GM12878 (cell line): Measurements from ENCODE around the gene CNTD1. TPM values are rescaled to one million over a fixed set of nuclear protein-coding genes. Genes with fewer than 3 reads are reported as not detected.

Experiments used
- ATAC-seq: fragments of 200-7000 bp; cut with Tn5 transposase; 3 replicates; pipeline ENCODE4 v1.9.1; 2020; ENCODE audit warnings: mild to moderate bottlenecking, moderate library complexity
- BruUV-seq: library from RNA; stranded (reverse); fragments of 400-500 nt; replicated peaks from 2 replicates; lab custom pipeline; 2021; lab: Mats Ljungman, UMichigan
- CTCF ChIA-PET: fragments of 300-600 bp; sonication (Branson Sonifier 250); formaldehyde crosslinking; extraction: SDS; loops from one replicate; lab custom pipeline; 2021; ENCODE audit warnings: inconsistent platforms; lab: Yijun Ruan, JAX
- POLR2A ChIA-PET: fragments of 350-600 bp; formaldehyde crosslinking; extraction: SDS; loops from one replicate; lab custom pipeline; 2021; ENCODE audit warnings: inconsistent platforms; lab: Charles Lee
- RAD21 ChIA-PET: fragments of 300-600 bp; sonication (Branson Sonifier 250); formaldehyde crosslinking; loops from one replicate; lab custom pipeline; 2023; ENCODE audit warnings: antibody characterized with exemption; ENCODE audit not compliant: unreplicated experiment; lab: Charles Lee
- SMC1A ChIA-PET: fragments of 300-600 bp; sonication (Branson Sonifier 250); formaldehyde crosslinking; loops from one replicate; lab custom pipeline; 2023; ENCODE audit not compliant: unreplicated experiment, uncharacterized antibody; lab: Charles Lee
- DNase-seq: peaks from one replicate; pipeline ENCODE4 v3.0.0-alpha.2; 2011; ENCODE audit warnings: low read depth, low spot score
- FAIRE-seq: peaks from 3 replicates; lab custom pipeline; 2011; peaks lifted over from hg19 to GRCh38; lab: Jason Lieb, UNC
- H2AFZ ChIP-seq: 2 replicates; pipeline ENCODE4 v1.6.0; 2011; ENCODE audit warnings: low read depth, low read length, control low read depth; ENCODE audit not compliant: control insufficient read depth
- H3K27ac ChIP-seq: 2 replicates; pipeline ENCODE4 v1.5.1; 2011; ENCODE audit warnings: control low read depth; ENCODE audit not compliant: control insufficient read depth, insufficient read depth
- H3K27me3 ChIP-seq, 2 experiments: replicated peaks in 1 of 2; 2 replicates each; pipeline versions ENCODE4 v1.6.0 to v1.6.1; 2011; ENCODE audit warnings: low read length in 1 of 2; ENCODE audit not compliant: control insufficient read depth in 2 of 2, insufficient read depth in 2 of 2
- H3K36me3 ChIP-seq, 2 experiments: 2 replicates each; pipeline ENCODE4 v1.5.1; 2011; ENCODE audit warnings: low read length in 1 of 2; ENCODE audit not compliant: control insufficient read depth in 2 of 2, insufficient read depth in 2 of 2
- H3K4me1 ChIP-seq: 2 replicates; pipeline ENCODE4 v1.6.1; 2011; ENCODE audit warnings: mild to moderate bottlenecking, low read length, moderate library complexity, mixed read lengths; ENCODE audit not compliant: control insufficient read depth, insufficient read depth
- H3K4me2 ChIP-seq: 2 replicates; pipeline ENCODE4 v1.6.0; 2011; ENCODE audit warnings: control low read depth; ENCODE audit not compliant: control insufficient read depth, insufficient read depth
- H3K4me3 ChIP-seq: fragments of 200-600 bp; sonication (generic); 2 replicates; pipeline ENCODE4 v1.5.1; 2016
- H3K79me2 ChIP-seq: 2 replicates; pipeline ENCODE4 v1.6.0; 2011; ENCODE audit warnings: low read length; ENCODE audit not compliant: control insufficient read depth, insufficient read depth
- H3K9ac ChIP-seq: 2 replicates; pipeline ENCODE4 v1.8.0; 2011; ENCODE audit warnings: low read length, control low read depth, mixed read lengths; ENCODE audit not compliant: control insufficient read depth, insufficient read depth
- H3K9me3 ChIP-seq: replicated peaks from 3 replicates; pipeline ENCODE4 v1.5.1; 2011; ENCODE audit warnings: mild to moderate bottlenecking, low read length; ENCODE audit not compliant: control insufficient read depth, insufficient read depth
- H4K20me1 ChIP-seq: 2 replicates; pipeline ENCODE4 v1.6.0; 2011; ENCODE audit not compliant: control insufficient read depth, insufficient read depth
- ATF7 ChIP-seq: fragments of 450-650 bp; IDR thresholded peaks from 2 replicates; pipeline ENCODE4 v1.6.1; 2016; ENCODE audit warnings: low read depth, mild to moderate bottlenecking
- KDM1A ChIP-seq: fragments of 200-600 bp; sonication (generic); IDR thresholded peaks from 2 replicates; pipeline ENCODE4 v1.6.1; 2016; ENCODE audit warnings: borderline replicate concordance
- MYB ChIP-seq: fragments of 150-350 bp; IDR thresholded peaks from 2 replicates; pipeline ENCODE4 v1.6.1; 2014; ENCODE audit warnings: mild to moderate bottlenecking, low read depth, low read length, borderline replicate concordance
- POLR2AphosphoS5 ChIP-seq: IDR thresholded peaks from 2 replicates; pipeline ENCODE4 v1.6.1; 2011; ENCODE audit warnings: mild to moderate bottlenecking, low read length, inconsistent platforms
- RAD21 ChIP-seq: IDR thresholded peaks from 2 replicates; pipeline ENCODE4 v1.6.1; 2011; ENCODE audit warnings: mild to moderate bottlenecking, low read depth, low read length, moderate library complexity; ENCODE audit not compliant: insufficient read depth
- SMAD5 ChIP-seq: IDR thresholded peaks from 2 replicates; pipeline ENCODE4 v1.6.1; 2016; ENCODE audit warnings: antibody characterized with exemption, low read depth
- SMARCA5 ChIP-seq: fragments of 450-650 bp; IDR thresholded peaks from 2 replicates; pipeline ENCODE4 v1.6.1; 2017; ENCODE audit warnings: mild to moderate bottlenecking
- SMC3 ChIP-seq: IDR thresholded peaks from 2 replicates; pipeline ENCODE4 v1.6.1; 2011; ENCODE audit warnings: low read length, improper control_type of control experiment, borderline replicate concordance
- TAF1 ChIP-seq: IDR thresholded peaks from 2 replicates; pipeline ENCODE4 v1.6.1; 2011; ENCODE audit warnings: mild to moderate bottlenecking, low read depth, low read length, borderline replicate concordance
- YY1 ChIP-seq: IDR thresholded peaks from 2 replicates; pipeline ENCODE4 v1.6.1; 2011; ENCODE audit warnings: low read depth, mild to moderate bottlenecking, low read length
- WGBS: methylation state at CpG from one replicate; pipeline ENCODE4 v1.1.6; 2016; ENCODE audit warnings: low lambda C conversion rate; ENCODE audit not compliant: insufficient replicate concordance, insufficient coverage; ENCODE audit errors: missing lambda C conversion rate; 5-methylcytosine and 5-hydroxymethylcytosine counted together
- in situ Hi-C: fragments of 300-500 bp; cut with MboI; formaldehyde crosslinking; loops from 9 replicates; pipeline ENCODE4 v1.14.3; 2018; ENCODE audit warnings: mixed read lengths
- intact Hi-C: fragments of 100-400 bp; cut with micrococcal nuclease; formaldehyde crosslinking; loops from one replicate; pipeline ENCODE4 v1.14.2; 2022; ENCODE audit not compliant: unreplicated experiment
- polyA plus RNA-seq, 11 experiments: library from polyadenylated mRNA; depleted of rRNA in 4 of 11; unstranded in 6 of 11; stranded (reverse) in 5 of 11; fragments of >200 nt; fragmentation: Nextera tagmentation in 4 of 11; fragmentation: Illumina TruSeq in 1 of 11; extraction: Ambion mirVana in 4 of 11; extraction: Trizol in 1 of 11; gene quantifications; 1 replicate in 1 of 11; 2 replicates in 10 of 11; pipeline versions ENCODE4 v1.2.1 to v1.2.3, GENCODE V29; 2011 to 2016; ENCODE audit warnings: inconsistent platforms in 2 of 11, missing spikeins in 2 of 11, low read depth in 1 of 11
- total RNA-seq, 4 experiments: library from RNA; depleted of rRNA in 3 of 4; stranded (reverse); fragments of >200 nt in 3 of 4; fragmentation: Illumina TruSeq in 1 of 4; extraction: Trizol in 1 of 4; gene quantifications; 2 replicates each; pipeline versions ENCODE4 v1.2.1 to v1.2.3, GENCODE V29; 2013 to 2021
- TF ChIP-seq, protein P1 (sequence below): IDR thresholded peaks from 2 replicates; pipeline ENCODE4 v1.6.1; 2012; ENCODE audit warnings: low read length, inconsistent platforms
- TF ChIP-seq, protein P2 (sequence below): IDR thresholded peaks from 2 replicates; pipeline ENCODE4 v1.6.1; 2011; ENCODE audit warnings: mild to moderate bottlenecking, low read depth, low read length, moderate library complexity; ENCODE audit not compliant: insufficient replicate concordance
- TF ChIP-seq, protein P3 (sequence below): fragments of 450-650 bp; IDR thresholded peaks from 2 replicates; pipeline ENCODE4 v1.6.1; 2018; ENCODE audit warnings: mild to moderate bottlenecking, low read depth, moderate library complexity; ENCODE audit not compliant: partially characterized antibody

The CNTD1 gene
- total and polyA plus RNA-seq, 10 of the 15 experiments (the other 5 are each of a cell fraction or from before 2014, with no cell fraction given): 0.06 to 1.5 (median 1.1) TPM; not detected in 4

DNA sequence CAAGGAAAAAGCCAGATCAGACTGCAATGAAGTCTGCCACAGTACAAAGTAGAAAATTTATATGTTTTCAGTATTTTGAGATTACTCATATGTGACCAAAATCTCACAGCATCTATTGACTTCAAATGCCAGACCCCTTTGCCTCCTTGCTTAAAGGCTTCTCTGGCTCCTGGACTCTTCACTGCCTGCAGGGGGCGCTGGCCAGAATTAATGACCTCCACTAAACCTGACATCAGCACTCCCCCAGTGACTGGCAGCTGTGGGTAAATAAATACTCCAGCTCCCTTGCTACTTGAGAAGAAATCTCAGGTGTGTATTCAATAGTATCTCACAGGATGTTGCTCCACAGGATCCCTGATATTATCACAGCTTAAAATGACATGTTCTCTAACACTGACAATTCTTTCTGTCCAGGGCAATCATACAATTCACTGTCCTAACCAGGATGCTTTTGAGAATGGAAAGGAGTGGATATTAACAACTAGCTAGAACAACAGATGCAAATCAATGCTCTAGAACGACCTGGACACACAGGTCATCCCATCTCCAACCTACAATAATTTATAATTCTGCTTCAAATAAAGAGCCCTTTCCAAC lies 21.4 kb downstream of the CNTD1 start (continued):
- TF ChIP-seq ATF7 (0 out of 2 replicates have a peak, but pooled peaks have one; percentile 12), SMAD5 (no peak), YY1 (0 out of 2 replicates have a peak, but pooled peaks have one; percentile 53), SMARCA5 (no peak), TAF1 (no peak), RAD21 (peak; percentile 31; the same call in 1 of the 2 replicates), SMC3 (peak; percentile 47; the same call in 1 of the 2 replicates), KDM1A (no peak)
- TF ChIP-seq, protein P1, sequence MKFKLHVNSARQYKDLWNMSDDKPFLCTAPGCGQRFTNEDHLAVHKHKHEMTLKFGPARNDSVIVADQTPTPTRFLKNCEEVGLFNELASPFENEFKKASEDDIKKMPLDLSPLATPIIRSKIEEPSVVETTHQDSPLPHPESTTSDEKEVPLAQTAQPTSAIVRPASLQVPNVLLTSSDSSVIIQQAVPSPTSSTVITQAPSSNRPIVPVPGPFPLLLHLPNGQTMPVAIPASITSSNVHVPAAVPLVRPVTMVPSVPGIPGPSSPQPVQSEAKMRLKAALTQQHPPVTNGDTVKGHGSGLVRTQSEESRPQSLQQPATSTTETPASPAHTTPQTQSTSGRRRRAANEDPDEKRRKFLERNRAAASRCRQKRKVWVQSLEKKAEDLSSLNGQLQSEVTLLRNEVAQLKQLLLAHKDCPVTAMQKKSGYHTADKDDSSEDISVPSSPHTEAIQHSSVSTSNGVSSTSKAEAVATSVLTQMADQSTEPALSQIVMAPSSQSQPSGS: 0 out of 2 replicates have a peak, but pooled peaks have one; percentile 29
- TF ChIP-seq, protein P2, sequence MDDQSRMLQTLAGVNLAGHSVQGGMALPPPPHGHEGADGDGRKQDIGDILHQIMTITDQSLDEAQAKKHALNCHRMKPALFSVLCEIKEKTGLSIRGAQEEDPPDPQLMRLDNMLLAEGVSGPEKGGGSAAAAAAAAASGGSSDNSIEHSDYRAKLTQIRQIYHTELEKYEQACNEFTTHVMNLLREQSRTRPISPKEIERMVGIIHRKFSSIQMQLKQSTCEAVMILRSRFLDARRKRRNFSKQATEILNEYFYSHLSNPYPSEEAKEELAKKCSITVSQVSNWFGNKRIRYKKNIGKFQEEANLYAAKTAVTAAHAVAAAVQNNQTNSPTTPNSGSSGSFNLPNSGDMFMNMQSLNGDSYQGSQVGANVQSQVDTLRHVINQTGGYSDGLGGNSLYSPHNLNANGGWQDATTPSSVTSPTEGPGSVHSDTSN: peak; percentile 76

DNA sequence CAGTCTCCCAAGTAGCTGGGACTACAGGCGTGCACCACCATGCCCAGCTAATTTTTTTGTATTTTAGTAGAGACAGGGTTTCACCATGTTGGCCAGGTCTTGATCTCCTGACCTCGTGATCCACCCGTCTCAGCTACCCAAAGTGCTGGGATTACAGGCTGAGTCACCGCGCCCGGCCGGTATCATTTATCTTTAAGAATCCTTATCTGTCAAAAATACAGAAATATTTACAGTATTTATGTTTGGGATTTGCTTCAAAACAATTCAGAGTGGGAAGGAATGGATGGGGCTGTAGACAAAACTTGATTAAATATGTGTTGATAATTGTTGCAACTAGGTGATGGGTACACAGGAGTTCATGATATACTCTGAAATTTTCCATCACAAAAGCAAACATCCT lies 22.5 kb downstream of the CNTD1 start:
- WGBS: 97% methylated on average over 7 of the region's 7 CpGs
- TSS peak; percentile 33 for BruUV-seq
- peaks cover 20% of the 10 kb centered on the region for H3K79me2 ChIP-seq
- ATAC-seq (no peak), DNase-seq (no peak), FAIRE-seq (no peak)
- no peaks in the 10 kb centered on the region for H3K9me3 ChIP-seq
- H3K4me2 ChIP-seq: no peak overlapping the region
- H3K27me3 ChIP-seq: no peaks in the 10 kb centered on the region
- POLR2A ChIA-PET: no interaction called here
- RAD21 ChIA-PET: interaction anchor here (1.1 to 1.6 kb wide), 3 partner anchors 58 to 177 kb away, joined by 4 to 6 read pairs (median 4); partner anchors contain the start of gene RPL27
- in situ Hi-C loops: no loop called here
- H3K4me1 ChIP-seq: peaks cover 6% of the 10 kb centered on the region; the same call in 1 of the 2 replicates
- peaks cover 6 to 18% of the 10 kb centered on the region in 2 experiments for H3K36me3 ChIP-seq
- TF ChIP-seq, protein P3, sequence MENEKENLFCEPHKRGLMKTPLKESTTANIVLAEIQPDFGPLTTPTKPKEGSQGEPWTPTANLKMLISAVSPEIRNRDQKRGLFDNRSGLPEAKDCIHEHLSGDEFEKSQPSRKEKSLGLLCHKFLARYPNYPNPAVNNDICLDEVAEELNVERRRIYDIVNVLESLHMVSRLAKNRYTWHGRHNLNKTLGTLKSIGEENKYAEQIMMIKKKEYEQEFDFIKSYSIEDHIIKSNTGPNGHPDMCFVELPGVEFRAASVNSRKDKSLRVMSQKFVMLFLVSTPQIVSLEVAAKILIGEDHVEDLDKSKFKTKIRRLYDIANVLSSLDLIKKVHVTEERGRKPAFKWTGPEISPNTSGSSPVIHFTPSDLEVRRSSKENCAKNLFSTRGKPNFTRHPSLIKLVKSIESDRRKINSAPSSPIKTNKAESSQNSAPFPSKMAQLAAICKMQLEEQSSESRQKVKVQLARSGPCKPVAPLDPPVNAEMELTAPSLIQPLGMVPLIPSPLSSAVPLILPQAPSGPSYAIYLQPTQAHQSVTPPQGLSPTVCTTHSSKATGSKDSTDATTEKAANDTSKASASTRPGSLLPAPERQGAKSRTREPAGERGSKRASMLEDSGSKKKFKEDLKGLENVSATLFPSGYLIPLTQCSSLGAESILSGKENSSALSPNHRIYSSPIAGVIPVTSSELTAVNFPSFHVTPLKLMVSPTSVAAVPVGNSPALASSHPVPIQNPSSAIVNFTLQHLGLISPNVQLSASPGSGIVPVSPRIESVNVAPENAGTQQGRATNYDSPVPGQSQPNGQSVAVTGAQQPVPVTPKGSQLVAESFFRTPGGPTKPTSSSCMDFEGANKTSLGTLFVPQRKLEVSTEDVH: no peak
- TF ChIP-seq POLR2AphosphoS5: no peak
- TF ChIP-seq MYB: no peak
- H4K20me1 ChIP-seq: no peaks in the 10 kb centered on the region
- H3K27ac ChIP-seq: no peak overlapping the region
- CTCF ChIA-PET: interaction anchor here (1.2 to 6.1 kb wide), 16 partner anchors 9 to 258 kb away, joined by 3 to 81 read pairs (median 7); partner anchors contain the start of genes COA3, PSMC3IP, PSME3 and PTGES3L
- no peak overlapping the region for H3K9ac ChIP-seq
- H3K4me3 ChIP-seq: no peak overlapping the region
- SMC1A ChIA-PET: interaction anchor here (1.0 to 1.9 kb wide), 5 partner anchors 23 to 243 kb away, joined by 3 to 5 read pairs (median 4); partner anchors contain the start of genes CNTD1, COA3, RPL27 and VPS25
- intact Hi-C loops: no loop called here
- no peak overlapping the region for H2AFZ ChIP-seq
